ENCODE results near the gene PIGM.

Gene PIGM

GRCh38 chr1:160031365-160032164, at the start of gene PIGM:
Gene PIGM, minus strand, starts transcription at chr1:160031990. Its CDS starts 251 bp downstream, at chr1:160031739.
- peaks cover 15% of the 10 kb centered on the region for H3K27me3 Mint-ChIP-seq
- H3K4me3 Mint-ChIP-seq = peak within 1 kb of the TSS; percentile 89
- H3K36me3 Mint-ChIP-seq = peaks cover 8% of the 10 kb centered on the region
- peaks cover 36% of the 10 kb centered on the region for H3K4me1 Mint-ChIP-seq
- peak; percentile 98 for DNase-seq
- H3K27ac Mint-ChIP-seq = peak within 1 kb of the TSS; percentile 86
- H3K9me3 Mint-ChIP-seq = no peaks in the 10 kb centered on the region
- CTCF ChIA-PET = interaction anchor here (0.9 to 2.2 kb wide), 11 partner anchors 9 to 233 kb away, joined by 3 to 15 read pairs (median 4); no protein-coding TSS in a partner anchor

DNA sequence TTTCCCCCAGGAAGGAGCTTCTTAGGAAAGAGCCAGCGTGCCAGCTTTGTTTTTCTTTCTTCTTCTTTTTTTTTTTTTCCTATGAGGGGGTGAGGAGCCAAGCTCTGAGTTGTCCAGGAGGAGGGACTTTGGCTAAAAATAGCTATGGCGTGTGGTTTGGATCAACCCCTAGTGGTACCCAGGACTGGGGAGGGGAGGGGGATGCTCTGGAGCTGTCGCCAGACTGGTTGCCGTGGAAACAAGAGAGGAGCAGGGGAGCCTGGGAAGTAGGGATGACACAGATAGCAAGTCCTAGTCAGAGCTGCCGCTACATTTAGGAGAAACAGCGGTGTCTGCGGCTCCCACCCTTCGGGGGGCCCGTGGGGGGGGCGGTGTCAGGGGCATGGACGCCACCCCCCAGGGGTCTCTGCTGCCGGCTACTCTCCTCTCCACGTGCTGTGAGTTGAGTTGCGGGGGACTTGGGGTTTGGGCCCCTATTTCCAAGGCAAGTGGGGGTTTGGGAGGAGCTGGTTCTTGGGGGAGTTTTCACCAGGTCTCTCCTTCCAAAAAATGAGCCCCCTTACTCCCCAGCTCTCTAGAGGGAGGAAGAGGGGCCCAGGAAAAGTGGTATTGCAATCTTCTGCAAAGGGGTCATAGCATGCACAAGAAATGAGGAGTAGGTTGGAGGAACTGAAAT, 49.6 kb upstream of the PIGM start, which contains the start of gene KCNJ9:
TSS of gene KCNJ9 (plus strand) at position 278 of the 676 bp plus-strand sequence. CDS start 2,493 bp downstream, outside the sequence.
- Mint-ChIP-seq H3K27me3 (peaks cover 61% of the 10 kb centered on the region), H3K9me3 (no peaks in the 10 kb centered on the region), H3K27ac (no peak within 1 kb of the TSS), H3K36me3 (peaks cover 2% of the 10 kb centered on the region), H3K4me3 (no peak within 1 kb of the TSS), H3K4me1 (peaks cover 12% of the 10 kb centered on the region)
- CTCF ChIA-PET = interaction anchor here (0.7 to 13.8 kb wide), 10 partner anchors 9 to 171 kb away, joined by 3 to 210 read pairs (median 4); no protein-coding TSS in a partner anchor
- DNase-seq = no peak

- Mint-ChIP-seq H3K27me3 (peaks cover 67% of the 10 kb centered on the region), H3K36me3 (no peaks in the 10 kb centered on the region), H3K4me1 (peaks cover 11% of the 10 kb centered on the region), H3K27ac (no peak overlapping the region), H3K9me3 (no peaks in the 10 kb centered on the region), H3K4me3 (no peak overlapping the region)
- DNase-seq = no peak
- CTCF ChIA-PET = interaction anchor here (1.1 to 13.8 kb wide), 12 partner anchors 8 to 187 kb away, joined by 3 to 210 read pairs (median 10); partner anchors contain the start of gene IGSF8
These were observed 48.8 kb upstream of the PIGM start for GRCh38 chr1:160080381-160081100.

DNA sequence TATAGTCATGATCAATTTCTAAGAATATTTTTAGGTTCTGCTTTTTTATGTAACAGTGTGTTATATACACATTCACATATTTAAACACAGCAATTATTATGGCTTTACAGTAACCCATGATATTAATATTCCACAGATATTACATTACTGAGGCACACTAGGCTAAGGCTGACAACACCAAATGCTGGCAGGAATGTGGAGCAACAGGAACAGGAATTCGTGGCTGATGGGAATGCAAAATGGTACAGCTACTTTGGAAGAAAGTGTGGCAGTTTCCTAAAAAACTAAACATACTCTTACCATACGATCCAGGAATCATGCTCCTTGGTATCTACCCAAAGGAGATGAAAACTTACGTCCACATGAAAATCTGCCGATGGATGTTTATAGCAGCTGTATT, 47.7 kb upstream of the PIGM start:
- no peak for DNase-seq
- CTCF ChIA-PET = interaction anchor here (0.6 to 13.8 kb wide), 32 partner anchors 9 to 298 kb away, joined by 3 to 210 read pairs (median 7); partner anchors contain the start of genes IGSF8, KCNJ10 and PIGM
- Mint-ChIP-seq H3K27ac (no peak overlapping the region), H3K36me3 (no peaks in the 10 kb centered on the region), H3K27me3 (peaks cover 75% of the 10 kb centered on the region), H3K4me3 (no peak overlapping the region), H3K9me3 (no peaks in the 10 kb centered on the region), H3K4me1 (peaks cover 4% of the 10 kb centered on the region)

DNA sequence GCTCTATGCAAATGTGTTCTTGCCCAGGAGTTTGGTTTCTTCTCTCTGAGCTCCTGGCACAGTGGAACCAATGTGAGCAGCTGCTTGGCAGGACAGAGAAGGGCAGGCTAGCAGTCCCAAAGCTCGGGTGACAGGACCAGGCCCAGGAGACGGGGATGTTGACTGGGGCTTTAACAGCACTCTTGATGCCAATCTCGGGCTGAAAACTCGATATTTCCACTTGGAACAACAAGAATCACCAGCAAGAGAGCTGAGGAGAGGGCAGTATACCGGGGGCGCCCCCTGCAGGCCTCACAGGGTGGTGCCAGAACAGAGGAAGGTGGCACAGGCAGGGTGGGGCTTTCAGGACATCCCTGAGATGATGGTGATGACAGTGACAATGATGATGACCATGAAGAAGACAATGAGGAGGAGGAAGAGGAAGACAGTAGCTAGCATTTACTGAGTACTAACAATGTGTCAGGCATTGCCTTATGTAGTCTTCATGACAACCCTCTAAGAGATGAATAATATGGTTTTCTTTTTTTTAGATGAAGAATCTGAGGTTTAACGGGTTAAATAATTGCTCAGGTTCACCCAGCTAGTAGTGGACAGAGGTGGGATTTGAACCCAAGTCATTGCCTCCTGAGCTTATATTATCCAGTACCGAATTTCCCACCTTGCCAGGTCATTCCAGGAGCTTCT, 46.9 kb upstream of the PIGM start:
- Mint-ChIP-seq H3K4me3 (no peak overlapping the region), H3K27me3 (peaks cover 72% of the 10 kb centered on the region)
- DNase-seq = peak; percentile 78

DNA sequence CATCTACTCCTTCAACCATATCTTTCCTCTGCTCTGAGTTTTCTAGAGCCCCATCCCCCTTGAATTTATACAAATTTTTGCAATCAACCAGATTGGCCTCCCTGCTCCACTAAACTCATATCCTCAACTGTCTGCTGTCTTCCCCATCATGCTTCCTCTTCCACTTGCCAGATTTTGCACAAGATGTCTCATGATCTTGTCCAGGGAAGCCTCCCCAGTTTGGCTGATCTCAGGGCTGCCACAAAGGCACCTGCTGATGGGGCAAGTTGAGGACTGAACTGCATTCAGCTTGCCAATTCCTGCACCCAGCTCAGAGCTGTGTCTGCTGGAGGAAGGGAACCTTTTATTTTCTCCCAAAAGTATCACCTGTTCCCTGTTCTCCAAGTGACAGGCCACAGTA, 45.7 kb upstream of the PIGM start:
- CTCF ChIA-PET = interaction anchor here (0.7 to 13.8 kb wide), 14 partner anchors 8 to 291 kb away, joined by 3 to 210 read pairs (median 11); no protein-coding TSS in a partner anchor
- H3K27me3 Mint-ChIP-seq = peaks cover 69% of the 10 kb centered on the region
- H3K4me1 Mint-ChIP-seq = no peaks in the 10 kb centered on the region
- H3K4me3 Mint-ChIP-seq = no peak overlapping the region
- H3K9me3 Mint-ChIP-seq = no peaks in the 10 kb centered on the region
- H3K27ac Mint-ChIP-seq = no peak overlapping the region
- no peaks in the 10 kb centered on the region for H3K36me3 Mint-ChIP-seq
- no peak for DNase-seq

More for the DNA sequence above, 46.9 kb upstream of the PIGM start:
- no peaks in the 10 kb centered on the region for H3K4me1 Mint-ChIP-seq
- H3K36me3 Mint-ChIP-seq = no peaks in the 10 kb centered on the region
- no peaks in the 10 kb centered on the region for H3K9me3 Mint-ChIP-seq
- CTCF ChIA-PET = interaction anchor here (0.6 to 13.8 kb wide), 40 partner anchors 8 to 303 kb away, joined by 3 to 210 read pairs (median 5); partner anchors contain the start of genes IGSF8, KCNJ10 and PIGM
- no peak overlapping the region for H3K27ac Mint-ChIP-seq

- Mint-ChIP-seq H3K4me3 (no peak overlapping the region), H3K36me3 (no peaks in the 10 kb centered on the region), H3K27ac (no peak overlapping the region), H3K4me1 (peaks cover 2% of the 10 kb centered on the region), H3K27me3 (peaks cover 68% of the 10 kb centered on the region), H3K9me3 (no peaks in the 10 kb centered on the region)
- CTCF ChIA-PET = interaction anchor here (1.2 to 13.8 kb wide), 4 partner anchors 9 to 30 kb away, joined by 3 to 210 read pairs (median 18); no protein-coding TSS in a partner anchor
- no peak for DNase-seq
These were observed 44.5 kb upstream of the PIGM start for GRCh38 chr1:160076295-160076694.

GRCh38 chr1:160075836-160076235, 44.0 kb upstream of the PIGM start:
- H3K4me3 Mint-ChIP-seq = no peak overlapping the region
- no peak for DNase-seq
- H3K27ac Mint-ChIP-seq = no peak overlapping the region
- H3K27me3 Mint-ChIP-seq = peaks cover 66% of the 10 kb centered on the region
- no peaks in the 10 kb centered on the region for H3K9me3 Mint-ChIP-seq
- CTCF ChIA-PET = interaction anchor here (1.2 to 13.8 kb wide), 3 partner anchors 10 to 29 kb away, joined by 3 to 210 read pairs (median 11); no protein-coding TSS in a partner anchor
- H3K36me3 Mint-ChIP-seq = no peaks in the 10 kb centered on the region
- peaks cover 2% of the 10 kb centered on the region for H3K4me1 Mint-ChIP-seq

- no peaks in the 10 kb centered on the region for H3K9me3 Mint-ChIP-seq
- H3K27me3 Mint-ChIP-seq = peaks cover 66% of the 10 kb centered on the region
- CTCF ChIA-PET = interaction anchor here (0.9 to 1.1 kb wide), 2 partner anchors 9 to 26 kb away, joined by 3 read pairs; no protein-coding TSS in a partner anchor
- peaks cover 9% of the 10 kb centered on the region for H3K4me1 Mint-ChIP-seq
- DNase-seq = no peak
- no peak overlapping the region for H3K27ac Mint-ChIP-seq
- H3K4me3 Mint-ChIP-seq = no peak overlapping the region
- H3K36me3 Mint-ChIP-seq = no peaks in the 10 kb centered on the region
These were observed 43.1 kb upstream of the PIGM start for GRCh38 chr1:160074865-160075264.

- Mint-ChIP-seq H3K9me3 (no peaks in the 10 kb centered on the region), H3K27ac (no peak overlapping the region), H3K4me1 (peaks cover 13% of the 10 kb centered on the region), H3K27me3 (peaks cover 83% of the 10 kb centered on the region), H3K36me3 (no peaks in the 10 kb centered on the region), H3K4me3 (no peak overlapping the region)
- CTCF ChIA-PET = interaction anchor here (1.2 to 2.3 kb wide), 5 partner anchors 7 to 25 kb away, joined by 4 to 13 read pairs (median 6); partner anchors contain the start of gene KCNJ9
- no peak for DNase-seq
These were observed 39.5 kb upstream of the PIGM start for GRCh38 chr1:160071289-160071688.

GRCh38 chr1:160070243-160071163, 38.7 kb upstream of the PIGM start:
- CTCF ChIA-PET = interaction anchor here (0.6 to 2.5 kb wide), 6 partner anchors 8 to 44 kb away, joined by 3 to 13 read pairs (median 5); partner anchors contain the start of gene KCNJ9
- Mint-ChIP-seq H3K36me3 (no peaks in the 10 kb centered on the region), H3K27ac (no peak overlapping the region), H3K4me1 (peaks cover 13% of the 10 kb centered on the region), H3K9me3 (no peaks in the 10 kb centered on the region), H3K4me3 (peak overlapping the region; percentile 74), H3K27me3 (peaks cover 85% of the 10 kb centered on the region)
- peak; percentile 76 for DNase-seq

Data from activated naive CD4-positive, alpha-beta T cell treated with anti-CD3 and anti-CD28 coated beads, Interleukin-2, amount 10 ng/mL, durations not matched to agents 7 days and 5 days (primary cell).